Mammary epithelial cell (primary cell): ENCODE data around the gene DMD.

Source experiments
- CTCF ChIP-seq, 2 donors: IDR thresholded peaks in 1 of 2; conservative IDR thresholded peaks in 1 of 2; 2 replicates each; pipeline ENCODE4 v1.5.1; 2011 to 2012; ENCODE audit warnings: inconsistent platforms in 2 of 2, low read length in 2 of 2, mild to moderate bottlenecking in 2 of 2, control low read depth in 1 of 2, low read depth in 1 of 2; ENCODE audit not compliant: insufficient read depth in 1 of 2; ENCODE audit errors: extremely low read depth in 1 of 2
- EZH2 ChIP-seq: IDR thresholded peaks from 2 replicates; pipeline ENCODE4 v1.6.1; 2012; ENCODE audit warnings: low read length, inconsistent platforms, borderline replicate concordance

DNA sequence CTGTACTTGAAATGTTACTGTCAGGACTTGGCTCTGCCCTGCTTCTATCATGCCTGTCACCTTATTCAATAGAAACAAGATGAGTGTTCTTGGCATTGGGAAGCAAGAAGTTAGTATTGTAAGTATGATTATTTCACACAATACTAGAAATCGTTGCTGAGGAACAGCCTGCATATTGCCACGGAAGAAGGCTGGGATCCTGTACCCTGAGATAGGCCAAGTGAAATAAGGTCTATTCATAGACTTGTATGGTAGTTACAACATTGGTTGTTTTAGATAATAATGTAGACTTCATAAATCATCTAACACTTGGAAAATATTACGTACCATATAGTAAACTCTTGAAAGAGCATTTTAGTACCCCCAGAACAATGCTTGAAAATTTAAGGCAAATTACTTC, 215.9 kb downstream of the DMD start:
- TF ChIP-seq CTCF (conservative IDR thresholded peaks at IDR 0.05 in 1 of 2, IDR thresholded peaks at IDR 0.05 in 1 of 2; ENCODE audit: extremely low read depth in 1 of 2, insufficient read depth in 1 of 2, low read depth in 1 of 2, low read length in 2 of 2), result no peak
- no peak for TF ChIP-seq EZH2
